GM19240 (cell line): ENCODE measurements around the gene SMARCD1.
"Not testable (repeated sequence)": the region's sequence is repeated elsewhere in the genome, so short reads cannot be mapped to it uniquely, and the experiment has no call there.

Source experiments
- DNase-seq: peaks from one replicate; pipeline ENCODE4 v3.0.0; 2011; ENCODE audit warnings: low spot score; ENCODE audit not compliant: insufficient read length

Gene SMARCD1

GRCh38 chr12:50142993-50143392, 57.9 kb downstream of the SMARCD1 start:
- DNase-seq: no peak

GRCh38 chr12:50145439-50145838, 60.3 kb downstream of the SMARCD1 start:
- DNase-seq: no peak

- DNase-seq: no peak
Observed at GRCh38 chr12:50147281-50147680, 62.1 kb downstream of the SMARCD1 start.

- DNase-seq: not testable (repeated sequence)
Observed at GRCh38 chr12:50148011-50148410, 62.9 kb downstream of the SMARCD1 start.

- no peak for DNase-seq
Observed at GRCh38 chr12:50149311-50149710, 64.2 kb downstream of the SMARCD1 start.
